ENCODE data around the gene GMPPA.

DNA sequence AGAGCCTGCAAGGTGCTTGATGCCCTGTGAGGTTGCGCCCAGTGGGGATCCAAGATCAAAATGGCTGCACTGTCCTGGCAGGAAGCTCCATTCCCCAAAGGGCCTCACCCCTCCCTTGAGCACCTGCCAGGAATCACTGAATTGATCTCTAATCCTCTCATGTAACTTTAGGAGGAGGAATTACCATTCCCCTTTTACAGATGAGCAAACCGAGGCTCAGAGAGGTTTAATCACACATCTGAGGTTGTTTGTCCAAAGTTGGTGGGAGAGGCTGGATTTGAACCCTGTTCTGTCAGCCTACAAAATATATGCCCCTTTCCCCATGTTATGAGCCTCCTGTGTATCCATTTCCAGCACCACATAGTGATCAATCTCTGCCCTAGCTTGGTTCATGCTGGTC lies 26.1 kb downstream of the GMPPA start:
- TF ChIP-seq ZNF274 (IDR thresholded peaks at IDR 0.05; ENCODE audit: low read depth, low read length): no peak
- no peak for TF ChIP-seq SUZ12 (IDR thresholded peaks at IDR 0.05; ENCODE audit: extremely low read depth, insufficient read depth, insufficient read length)
